OCI-LY1 (cell line): ENCODE data around the gene CTTNBP2.

Experiments used
- CTCF ChIP-seq: fragments of 200-600 bp; sonication (generic), shearing (Covaris generic); IDR thresholded peaks from 2 replicates; pipeline ENCODE4 v1.5.1; 2017; ENCODE audit warnings: mild to moderate bottlenecking, antibody characterized with exemption, low read length, moderate library complexity, mixed read lengths
- EZH2 ChIP-seq: fragments of 200-600 bp; sonication (generic), shearing (Covaris generic); IDR thresholded peaks from 2 replicates; pipeline ENCODE4 v1.8.0; 2017; ENCODE audit warnings: borderline replicate concordance, mixed run types, mild to moderate bottlenecking, antibody characterized with exemption, low read length, moderate library complexity, mixed read lengths

DNA sequence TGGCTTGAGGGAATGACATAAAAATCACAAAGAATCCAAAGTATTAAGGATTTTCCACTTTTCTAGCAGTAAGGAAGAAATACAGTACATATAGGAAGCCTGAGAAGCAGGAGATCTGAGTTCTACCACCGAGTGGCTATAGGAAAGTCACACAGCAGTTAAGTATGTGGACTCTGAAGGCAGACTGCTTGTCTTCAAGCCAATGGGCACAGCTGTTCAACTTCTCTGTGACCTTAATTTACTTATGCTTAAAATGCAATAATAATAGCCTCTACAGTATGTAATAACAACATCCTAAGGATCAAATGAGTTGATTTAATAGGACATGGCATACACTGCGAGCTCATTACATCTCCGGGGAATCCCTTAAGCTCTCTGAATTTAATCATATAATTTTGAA, 68.0 kb downstream of the CTTNBP2 start:
- TF ChIP-seq CTCF = no peak
- TF ChIP-seq EZH2 = no peak
